Panc1 (cell line): ENCODE measurements around the gene KLF15.

Experiments used
- POLR2AphosphoS5 ChIP-seq: IDR thresholded peaks from 2 replicates; pipeline ENCODE4 v1.6.1; 2012; ENCODE audit warnings: mild to moderate bottlenecking, low read depth, low read length, moderate library complexity
- SIN3A ChIP-seq: IDR thresholded peaks from 2 replicates; pipeline ENCODE4 v1.6.1; 2012; ENCODE audit warnings: low read depth, mild to moderate bottlenecking, low read length, moderate library complexity, borderline replicate concordance; ENCODE audit not compliant: insufficient read depth
- TCF7L2 ChIP-seq: IDR thresholded peaks from 2 replicates; pipeline ENCODE4 v1.6.1; 2011; ENCODE audit warnings: mild to moderate bottlenecking, low read depth, low read length, inconsistent platforms
- TF ChIP-seq, protein P1 (sequence below): fragments of 450-650 bp; IDR thresholded peaks from 2 replicates; pipeline ENCODE4 v1.5.1; 2017; ENCODE audit warnings: mild to moderate bottlenecking
- TF ChIP-seq, protein P2 (sequence below), 2 experiments: IDR thresholded peaks; 2 replicates each; pipeline ENCODE4 v1.6.1; 2011 to 2012; ENCODE audit warnings: low read depth in 2 of 2, control low read depth in 1 of 2, low read length in 1 of 2, mild to moderate bottlenecking in 1 of 2, moderate library complexity in 1 of 2; ENCODE audit not compliant: insufficient read depth in 1 of 2

DNA sequence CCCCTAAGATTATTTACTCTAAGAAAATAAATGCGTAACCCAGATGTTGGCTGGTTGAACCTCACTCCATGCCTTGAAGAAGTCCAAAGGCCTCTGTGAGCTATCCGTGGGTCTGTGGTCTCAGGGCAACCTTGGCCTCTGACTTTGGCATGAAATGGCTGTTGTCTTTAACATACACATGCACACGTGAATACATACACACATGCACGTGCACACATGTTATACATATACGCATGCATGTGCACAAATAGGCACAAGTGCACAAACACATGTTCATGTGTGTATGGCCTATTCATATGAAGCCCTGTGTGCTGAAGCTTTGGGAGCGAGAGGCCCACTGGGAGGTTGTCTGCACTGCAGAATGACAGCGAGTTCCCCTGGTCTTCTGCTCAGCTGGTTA lies 50.8 kb downstream of the KLF15 start:
- TF ChIP-seq, protein P1, sequence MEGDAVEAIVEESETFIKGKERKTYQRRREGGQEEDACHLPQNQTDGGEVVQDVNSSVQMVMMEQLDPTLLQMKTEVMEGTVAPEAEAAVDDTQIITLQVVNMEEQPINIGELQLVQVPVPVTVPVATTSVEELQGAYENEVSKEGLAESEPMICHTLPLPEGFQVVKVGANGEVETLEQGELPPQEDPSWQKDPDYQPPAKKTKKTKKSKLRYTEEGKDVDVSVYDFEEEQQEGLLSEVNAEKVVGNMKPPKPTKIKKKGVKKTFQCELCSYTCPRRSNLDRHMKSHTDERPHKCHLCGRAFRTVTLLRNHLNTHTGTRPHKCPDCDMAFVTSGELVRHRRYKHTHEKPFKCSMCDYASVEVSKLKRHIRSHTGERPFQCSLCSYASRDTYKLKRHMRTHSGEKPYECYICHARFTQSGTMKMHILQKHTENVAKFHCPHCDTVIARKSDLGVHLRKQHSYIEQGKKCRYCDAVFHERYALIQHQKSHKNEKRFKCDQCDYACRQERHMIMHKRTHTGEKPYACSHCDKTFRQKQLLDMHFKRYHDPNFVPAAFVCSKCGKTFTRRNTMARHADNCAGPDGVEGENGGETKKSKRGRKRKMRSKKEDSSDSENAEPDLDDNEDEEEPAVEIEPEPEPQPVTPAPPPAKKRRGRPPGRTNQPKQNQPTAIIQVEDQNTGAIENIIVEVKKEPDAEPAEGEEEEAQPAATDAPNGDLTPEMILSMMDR, result no peak
- TF ChIP-seq, protein P2, sequence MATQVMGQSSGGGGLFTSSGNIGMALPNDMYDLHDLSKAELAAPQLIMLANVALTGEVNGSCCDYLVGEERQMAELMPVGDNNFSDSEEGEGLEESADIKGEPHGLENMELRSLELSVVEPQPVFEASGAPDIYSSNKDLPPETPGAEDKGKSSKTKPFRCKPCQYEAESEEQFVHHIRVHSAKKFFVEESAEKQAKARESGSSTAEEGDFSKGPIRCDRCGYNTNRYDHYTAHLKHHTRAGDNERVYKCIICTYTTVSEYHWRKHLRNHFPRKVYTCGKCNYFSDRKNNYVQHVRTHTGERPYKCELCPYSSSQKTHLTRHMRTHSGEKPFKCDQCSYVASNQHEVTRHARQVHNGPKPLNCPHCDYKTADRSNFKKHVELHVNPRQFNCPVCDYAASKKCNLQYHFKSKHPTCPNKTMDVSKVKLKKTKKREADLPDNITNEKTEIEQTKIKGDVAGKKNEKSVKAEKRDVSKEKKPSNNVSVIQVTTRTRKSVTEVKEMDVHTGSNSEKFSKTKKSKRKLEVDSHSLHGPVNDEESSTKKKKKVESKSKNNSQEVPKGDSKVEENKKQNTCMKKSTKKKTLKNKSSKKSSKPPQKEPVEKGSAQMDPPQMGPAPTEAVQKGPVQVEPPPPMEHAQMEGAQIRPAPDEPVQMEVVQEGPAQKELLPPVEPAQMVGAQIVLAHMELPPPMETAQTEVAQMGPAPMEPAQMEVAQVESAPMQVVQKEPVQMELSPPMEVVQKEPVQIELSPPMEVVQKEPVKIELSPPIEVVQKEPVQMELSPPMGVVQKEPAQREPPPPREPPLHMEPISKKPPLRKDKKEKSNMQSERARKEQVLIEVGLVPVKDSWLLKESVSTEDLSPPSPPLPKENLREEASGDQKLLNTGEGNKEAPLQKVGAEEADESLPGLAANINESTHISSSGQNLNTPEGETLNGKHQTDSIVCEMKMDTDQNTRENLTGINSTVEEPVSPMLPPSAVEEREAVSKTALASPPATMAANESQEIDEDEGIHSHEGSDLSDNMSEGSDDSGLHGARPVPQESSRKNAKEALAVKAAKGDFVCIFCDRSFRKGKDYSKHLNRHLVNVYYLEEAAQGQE (IDR thresholded peaks at IDR 0.05; ENCODE audit: insufficient read depth in 1 of 2, low read depth in 2 of 2, low read length in 1 of 2), result no peak
- TF ChIP-seq POLR2AphosphoS5 (no peak), SIN3A (no peak), TCF7L2 (no peak)
